D341Med (cell line): ENCODE results near the gene MMRN1.

Experiments
- DNase-seq: peaks from one replicate; pipeline ENCODE4 v3.0.0; 2012; ENCODE audit warnings: low spot score

Gene MMRN1

GRCh38 chr4:89894649-89895550, at the start of gene MMRN1:
Gene MMRN1, plus strand, starts transcription at chr4:89894854. Its CDS starts 118 bp downstream, at chr4:89894972.
- no peak for DNase-seq

GRCh38 chr4:89847571-89848325, 46.9 kb upstream of the MMRN1 start:
- no peak for DNase-seq

GRCh38 chr4:89855236-89855635, 39.4 kb upstream of the MMRN1 start:
- DNase-seq = no peak

GRCh38 chr4:89860971-89861370, 33.7 kb upstream of the MMRN1 start:
- no peak for DNase-seq

GRCh38 chr4:89863533-89863932, 31.1 kb upstream of the MMRN1 start:
- DNase-seq = no peak

- DNase-seq = no peak
Observed at GRCh38 chr4:89868276-89868675, 26.4 kb upstream of the MMRN1 start.

- no peak for DNase-seq
Observed at GRCh38 chr4:89868999-89869589, 25.6 kb upstream of the MMRN1 start.

GRCh38 chr4:89871211-89871610, 23.4 kb upstream of the MMRN1 start:
- DNase-seq = no peak

GRCh38 chr4:89876548-89876947, 18.1 kb upstream of the MMRN1 start:
- DNase-seq = no peak

- no peak for DNase-seq
Observed at GRCh38 chr4:89878611-89879010, 16.0 kb upstream of the MMRN1 start.

GRCh38 chr4:89879215-89879614, 15.4 kb upstream of the MMRN1 start:
- no peak for DNase-seq

- DNase-seq = no peak
Observed at GRCh38 chr4:89889289-89889688, 5.4 kb upstream of the MMRN1 start.

GRCh38 chr4:89897867-89898266, 3.2 kb downstream of the MMRN1 start:
- DNase-seq = no peak

GRCh38 chr4:89898304-89898716, 3.7 kb downstream of the MMRN1 start:
- no peak for DNase-seq

- no peak for DNase-seq
Observed at GRCh38 chr4:89899152-89899551, 4.5 kb downstream of the MMRN1 start.

GRCh38 chr4:89899854-89900253, 5.2 kb downstream of the MMRN1 start:
- DNase-seq = no peak

GRCh38 chr4:89901808-89902431, 7.3 kb downstream of the MMRN1 start:
- peak; percentile 72 for DNase-seq

- DNase-seq = no peak
Observed at GRCh38 chr4:89904524-89904923, 9.9 kb downstream of the MMRN1 start.

- no peak for DNase-seq
Observed at GRCh38 chr4:89906316-89906715, 11.7 kb downstream of the MMRN1 start.

- no peak for DNase-seq
Observed at GRCh38 chr4:89906777-89907521, 12.3 kb downstream of the MMRN1 start.

GRCh38 chr4:89909889-89910288, 15.2 kb downstream of the MMRN1 start:
- no peak for DNase-seq

- DNase-seq = no peak
Observed at GRCh38 chr4:89913623-89914022, 19.0 kb downstream of the MMRN1 start.
